H9 (cell line): ENCODE results near the gene NTRK2. TPM values are rescaled to one million over a fixed set of nuclear protein-coding genes. Genes with fewer than 3 reads are reported as not detected.

Experiments
- DNase-seq: peaks from one replicate; pipeline ENCODE4 v3.0.0-alpha.2; 2017
- H2AFZ ChIP-seq: one replicate; pipeline ENCODE4 v1.6.1; 2013; ENCODE audit warnings: mild to moderate bottlenecking, low read length, control low read depth, moderate library complexity
- H2AK5ac ChIP-seq: 2 replicates; pipeline ENCODE4 v1.6.1; 2013; ENCODE audit warnings: low read length, control low read depth, mixed read lengths; ENCODE audit not compliant: insufficient read length
- H2BK120ac ChIP-seq: one replicate; pipeline ENCODE4 v1.6.1; 2013; ENCODE audit warnings: low read depth, mild to moderate bottlenecking, low read length, control low read depth, inconsistent platforms; ENCODE audit not compliant: poor library complexity, severe bottlenecking
- H2BK12ac ChIP-seq: 2 replicates; pipeline ENCODE4 v1.6.1; 2013; ENCODE audit warnings: low read length, control low read depth, mixed read lengths, low read depth; ENCODE audit not compliant: insufficient read length
- H2BK15ac ChIP-seq: 2 replicates; pipeline ENCODE4 v1.6.1; 2013; ENCODE audit warnings: low read depth, low read length, control low read depth
- H2BK20ac ChIP-seq: one replicate; pipeline ENCODE4 v1.6.1; 2013; ENCODE audit warnings: low read depth, mild to moderate bottlenecking, low read length, control low read depth, inconsistent platforms; ENCODE audit not compliant: poor library complexity, severe bottlenecking
- H2BK5ac ChIP-seq: 2 replicates; pipeline ENCODE4 v1.6.1; 2013; ENCODE audit warnings: low read length, control low read depth, mixed read lengths; ENCODE audit not compliant: insufficient read length
- H3K14ac ChIP-seq: 2 replicates; pipeline ENCODE4 v1.6.1; 2013; ENCODE audit warnings: low read length, control low read depth; ENCODE audit not compliant: insufficient read depth
- H3K18ac ChIP-seq: 2 replicates; pipeline ENCODE4 v1.6.1; 2013; ENCODE audit warnings: low read depth, mild to moderate bottlenecking, mixed read lengths, low read length, control low read depth; ENCODE audit not compliant: insufficient read length
- H3K23ac ChIP-seq: 2 replicates; pipeline ENCODE4 v1.6.1; 2013; ENCODE audit warnings: low read length, control low read depth, mixed read lengths, low read depth; ENCODE audit not compliant: insufficient read length
- H3K23me2 ChIP-seq: 2 replicates; pipeline ENCODE4 v1.6.1; 2013; ENCODE audit warnings: low read depth, mild to moderate bottlenecking, mixed read lengths, low read length, control low read depth; ENCODE audit not compliant: insufficient read length, poor library complexity, severe bottlenecking
- H3K27ac ChIP-seq: 2 replicates; pipeline ENCODE4 v1.5.1; 2013; ENCODE audit warnings: low read length, control low read depth, mixed read lengths, low read depth; ENCODE audit not compliant: insufficient read length
- H3K27me3 ChIP-seq: 2 replicates; pipeline ENCODE4 v1.6.1; 2013; ENCODE audit warnings: low read length, control low read depth, inconsistent platforms; ENCODE audit not compliant: insufficient read depth
- H3K4ac ChIP-seq: 2 replicates; pipeline ENCODE4 v1.6.1; 2013; ENCODE audit warnings: low read depth, mild to moderate bottlenecking, control low read depth, inconsistent platforms, low read length, moderate library complexity
- H3K4me1 ChIP-seq: 2 replicates; pipeline ENCODE4 v1.6.1; 2013; ENCODE audit warnings: low read length, control low read depth, inconsistent platforms; ENCODE audit not compliant: insufficient read depth
- H3K4me2 ChIP-seq: 2 replicates; pipeline ENCODE4 v1.6.1; 2013; ENCODE audit warnings: low read length, control low read depth, mixed read lengths; ENCODE audit not compliant: insufficient read length, insufficient read depth
- H3K56ac ChIP-seq: 2 replicates; pipeline ENCODE4 v1.6.1; 2013; ENCODE audit warnings: low read depth, mild to moderate bottlenecking, mixed read lengths, low read length, control low read depth; ENCODE audit not compliant: insufficient read length
- H3K79me1 ChIP-seq: 2 replicates; pipeline ENCODE4 v1.6.1; 2013; ENCODE audit warnings: low read depth, mild to moderate bottlenecking, moderate library complexity, low read length, control low read depth, inconsistent platforms; ENCODE audit not compliant: insufficient read depth, poor library complexity, severe bottlenecking
- H3K79me2 ChIP-seq: 2 replicates; pipeline ENCODE4 v1.6.1; 2013; ENCODE audit warnings: low read length, control low read depth, inconsistent platforms; ENCODE audit not compliant: insufficient read depth
- H3K9ac ChIP-seq: 2 replicates; pipeline ENCODE4 v1.6.1; 2013; ENCODE audit warnings: low read length, control low read depth, mixed read lengths; ENCODE audit not compliant: insufficient read length; ENCODE audit errors: extremely low read depth
- H3K9me3 ChIP-seq: one replicate; pipeline ENCODE4 v1.6.1; 2013; ENCODE audit warnings: low read depth, low read length, inconsistent platforms; ENCODE audit not compliant: control insufficient read depth
- H3T11ph ChIP-seq: one replicate; pipeline ENCODE4 v1.6.1; 2013; ENCODE audit warnings: mild to moderate bottlenecking, low read length, control low read depth, inconsistent platforms
- H4K20me1 ChIP-seq: one replicate; pipeline ENCODE4 v1.6.1; 2013; ENCODE audit not compliant: control insufficient read depth, insufficient read length, insufficient read depth
- H4K5ac ChIP-seq: 2 replicates; pipeline ENCODE4 v1.6.1; 2013; ENCODE audit warnings: low read depth, mild to moderate bottlenecking, mixed read lengths, low read length, control low read depth; ENCODE audit not compliant: insufficient read length
- H4K8ac ChIP-seq: replicated peaks from 2 replicates; pipeline ENCODE4 v1.6.1; 2013; ENCODE audit warnings: low read length, control low read depth, mixed read lengths, low read depth; ENCODE audit not compliant: insufficient read length
- H4K91ac ChIP-seq: 2 replicates; pipeline ENCODE4 v1.6.1; 2013; ENCODE audit warnings: low read depth, mild to moderate bottlenecking, moderate library complexity, mixed read lengths, low read length, control low read depth; ENCODE audit not compliant: insufficient read length
- H3K27ac Mint-ChIP-seq, 3 experiments: 2 replicates in 2 of 3; 3 replicates in 1 of 3; pipeline ENCODE4 v1.8.0; 2020 to 2021; ENCODE audit warnings: mixed read lengths in 3 of 3, mild to moderate bottlenecking in 1 of 3, moderate library complexity in 1 of 3
- H3K27me3 Mint-ChIP-seq: 2 replicates; pipeline ENCODE4 v1.8.0; 2021; ENCODE audit warnings: low read depth, mild to moderate bottlenecking, moderate library complexity, mixed read lengths
- H3K36me3 Mint-ChIP-seq, 3 experiments: 2 replicates in 2 of 3; 3 replicates in 1 of 3; pipeline ENCODE4 v1.8.0; 2020 to 2021; ENCODE audit warnings: low read depth in 3 of 3, mixed read lengths in 3 of 3; ENCODE audit not compliant: insufficient read depth in 1 of 3
- H3K4me1 Mint-ChIP-seq, 2 experiments: 2 replicates each; pipeline ENCODE4 v1.8.0; 2020; ENCODE audit warnings: mixed read lengths in 2 of 2
- H3K4me3 Mint-ChIP-seq, 2 experiments: 2 replicates in 1 of 2; 3 replicates in 1 of 2; pipeline ENCODE4 v1.8.0; 2020 to 2021; ENCODE audit warnings: mild to moderate bottlenecking in 2 of 2, mixed read lengths in 2 of 2, moderate library complexity in 1 of 2
- H3K9me3 Mint-ChIP-seq, 2 experiments: 2 replicates in 1 of 2; 3 replicates in 1 of 2; pipeline ENCODE4 v1.8.0; 2020; ENCODE audit warnings: mild to moderate bottlenecking in 2 of 2, mixed read lengths in 2 of 2, moderate library complexity in 1 of 2
- CTCF ChIP-seq: fragments of 200-600 bp; sonication (generic); conservative IDR thresholded peaks from 3 replicates; pipeline ENCODE4 v1.8.0; 2021; ENCODE audit warnings: antibody characterized with exemption, mild to moderate bottlenecking
- WGBS: extraction: QIAGEN DNeasy Blood & Tissue Kit; methylation state at CpG from one replicate; pipeline ENCODE4 v1.1.7; 2013; ENCODE audit warnings: missing lambda C conversion rate, low lambda C conversion rate, mixed read lengths; ENCODE audit not compliant: insufficient read length; ENCODE audit errors: extremely low coverage; 5-methylcytosine and 5-hydroxymethylcytosine counted together
- total RNA-seq: library from RNA; stranded (reverse); gene quantifications from 2 replicates; pipeline ENCODE4 v1.2.1, GENCODE V29; 2021

The NTRK2 gene
- total RNA-seq, 1 experiment from 2014 or later, result 0.02 TPM

GRCh38 chr9:84866396-84867175 lies 197.1 kb downstream of the NTRK2 start:
- Histone ChIP-seq H3K4me2 (no peak overlapping the region), H3K4ac (no peak overlapping the region), H3K79me2 (no peaks in the 10 kb centered on the region), H3T11ph (no peak overlapping the region), H2BK20ac (no peak overlapping the region), H2AK5ac (no peak overlapping the region), H2BK15ac (no peak overlapping the region), H4K8ac (no peak overlapping the region), H3K27ac (no peak overlapping the region), H3K23me2 (no peaks in the 10 kb centered on the region), H3K23ac (no peak overlapping the region), H3K9ac (no peak overlapping the region), H2BK12ac (no peak overlapping the region), H2AFZ (no peak overlapping the region), H3K9me3 (no peaks in the 10 kb centered on the region), H2BK5ac (no peak overlapping the region), H3K4me1 (peaks cover 21% of the 10 kb centered on the region), H3K79me1 (no peaks in the 10 kb centered on the region), H3K14ac (no peak overlapping the region), H4K91ac (no peak overlapping the region), H4K20me1 (no peaks in the 10 kb centered on the region), H3K18ac (no peak overlapping the region), H3K56ac (no peak overlapping the region), H4K5ac (no peak overlapping the region), H2BK120ac (no peak overlapping the region), H3K27me3 (no peaks in the 10 kb centered on the region)
- no peak overlapping the region for H3K27ac Mint-ChIP-seq
- DNase-seq, result no peak
- peaks cover 6 to 7% of the 10 kb centered on the region in 2 experiments; a peak in 2 of 5 replicates for H3K9me3 Mint-ChIP-seq
- no CpG with 5 or more reads among the region's 5 CpGs for WGBS
- H3K4me3 Mint-ChIP-seq, result no peak overlapping the region
- peaks cover 38 to 52% of the 10 kb centered on the region in 2 experiments for H3K4me1 Mint-ChIP-seq
- H3K27me3 Mint-ChIP-seq, result no peaks in the 10 kb centered on the region
- peaks cover 0 to 9% (median 3%) of the 10 kb centered on the region in 3 experiments; a peak in 4 of 7 replicates for H3K36me3 Mint-ChIP-seq
- TF ChIP-seq CTCF, result no peak
